KMS-11 (cell line): ENCODE measurements around the gene VWA3B.

Source experiments
- H2AFZ ChIP-seq: fragments of 200-600 bp; sonication (generic); 2 replicates; pipeline ENCODE4 v1.6.1; 2016; ENCODE audit warnings: antibody characterized with exemption, mixed run types, low read depth
- H3K27ac ChIP-seq: fragments of 200-600 bp; sonication (generic); 2 replicates; pipeline ENCODE4 v1.6.1; 2016; ENCODE audit warnings: mild to moderate bottlenecking, mixed run types
- H3K27me3 ChIP-seq: fragments of 200-600 bp; sonication (generic); 2 replicates; pipeline ENCODE4 v1.6.1; 2017; ENCODE audit warnings: mild to moderate bottlenecking, low read depth, mixed run types, moderate library complexity; ENCODE audit not compliant: insufficient read depth
- H3K36me3 ChIP-seq: fragments of 200-600 bp; sonication (generic); 2 replicates; pipeline ENCODE4 v1.6.1; 2017; ENCODE audit warnings: mild to moderate bottlenecking, mixed run types; ENCODE audit not compliant: insufficient read depth
- H3K4me1 ChIP-seq: fragments of 200-600 bp; sonication (generic); 2 replicates; pipeline ENCODE4 v1.6.1; 2016; ENCODE audit warnings: mild to moderate bottlenecking, low read depth, mixed run types; ENCODE audit not compliant: poor library complexity, severe bottlenecking
- H3K4me2 ChIP-seq: fragments of 200-600 bp; sonication (generic); 2 replicates; pipeline ENCODE4 v1.7.0; 2016; ENCODE audit warnings: mild to moderate bottlenecking, mixed run types
- H3K4me3 ChIP-seq: fragments of 200-600 bp; sonication (generic); IDR thresholded peaks from 2 replicates; pipeline ENCODE4 v1.6.1; 2017; ENCODE audit warnings: low read depth, low read length, mixed read lengths; ENCODE audit not compliant: insufficient read depth
- H3K79me2 ChIP-seq: fragments of 200-600 bp; sonication (generic); 2 replicates; pipeline ENCODE4 v1.6.1; 2016; ENCODE audit warnings: low read depth, mixed run types; ENCODE audit not compliant: insufficient read depth
- H3K9ac ChIP-seq: fragments of 200-600 bp; sonication (generic); 2 replicates; pipeline ENCODE4 v1.6.1; 2016; ENCODE audit warnings: mild to moderate bottlenecking, mixed run types
- H4K20me1 ChIP-seq: fragments of 200-600 bp; sonication (generic); 2 replicates; pipeline ENCODE4 v1.6.1; 2016; ENCODE audit warnings: mild to moderate bottlenecking, mixed run types; ENCODE audit not compliant: insufficient read depth
- TF ChIP-seq, protein P1 (sequence below): fragments of 200-600 bp; sonication (generic); conservative IDR thresholded peaks from 2 replicates; pipeline ENCODE4 v1.6.1; 2017; ENCODE audit warnings: low read depth, mild to moderate bottlenecking, antibody characterized with exemption, low read length, moderate library complexity, mixed read lengths

The VWA3B gene

DNA sequence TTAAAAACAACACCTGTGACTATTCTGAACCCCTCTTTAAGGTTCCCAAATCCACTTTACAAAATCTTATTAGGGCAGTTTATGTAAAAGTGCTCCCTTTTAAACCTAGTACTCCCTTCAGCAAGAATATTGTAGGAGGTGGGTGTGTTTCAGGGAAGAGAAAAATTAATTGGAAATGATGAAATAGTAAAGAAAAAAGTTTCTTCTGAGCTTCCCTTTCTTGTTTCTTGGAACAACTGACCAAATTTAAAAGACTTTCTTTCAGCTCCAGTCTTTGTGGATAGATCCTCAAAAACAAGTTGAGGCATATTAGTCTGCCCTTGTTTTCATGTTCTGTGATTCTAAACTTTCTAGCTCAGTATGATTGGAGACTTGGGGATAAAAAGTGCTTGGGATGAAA lies 3.0 kb downstream of the VWA3B start:
- Histone ChIP-seq H3K4me3 (no peak overlapping the region), H3K79me2 (no peaks in the 10 kb centered on the region), H4K20me1 (no peaks in the 10 kb centered on the region), H3K27ac (no peak overlapping the region), H3K27me3 (no peaks in the 10 kb centered on the region), H3K36me3 (no peaks in the 10 kb centered on the region), H3K9ac (no peak overlapping the region), H3K4me1 (peaks cover 16% of the 10 kb centered on the region), H2AFZ (no peak overlapping the region), H3K4me2 (no peak overlapping the region)
- TF ChIP-seq, protein P1, sequence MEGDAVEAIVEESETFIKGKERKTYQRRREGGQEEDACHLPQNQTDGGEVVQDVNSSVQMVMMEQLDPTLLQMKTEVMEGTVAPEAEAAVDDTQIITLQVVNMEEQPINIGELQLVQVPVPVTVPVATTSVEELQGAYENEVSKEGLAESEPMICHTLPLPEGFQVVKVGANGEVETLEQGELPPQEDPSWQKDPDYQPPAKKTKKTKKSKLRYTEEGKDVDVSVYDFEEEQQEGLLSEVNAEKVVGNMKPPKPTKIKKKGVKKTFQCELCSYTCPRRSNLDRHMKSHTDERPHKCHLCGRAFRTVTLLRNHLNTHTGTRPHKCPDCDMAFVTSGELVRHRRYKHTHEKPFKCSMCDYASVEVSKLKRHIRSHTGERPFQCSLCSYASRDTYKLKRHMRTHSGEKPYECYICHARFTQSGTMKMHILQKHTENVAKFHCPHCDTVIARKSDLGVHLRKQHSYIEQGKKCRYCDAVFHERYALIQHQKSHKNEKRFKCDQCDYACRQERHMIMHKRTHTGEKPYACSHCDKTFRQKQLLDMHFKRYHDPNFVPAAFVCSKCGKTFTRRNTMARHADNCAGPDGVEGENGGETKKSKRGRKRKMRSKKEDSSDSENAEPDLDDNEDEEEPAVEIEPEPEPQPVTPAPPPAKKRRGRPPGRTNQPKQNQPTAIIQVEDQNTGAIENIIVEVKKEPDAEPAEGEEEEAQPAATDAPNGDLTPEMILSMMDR = no peak

DNA sequence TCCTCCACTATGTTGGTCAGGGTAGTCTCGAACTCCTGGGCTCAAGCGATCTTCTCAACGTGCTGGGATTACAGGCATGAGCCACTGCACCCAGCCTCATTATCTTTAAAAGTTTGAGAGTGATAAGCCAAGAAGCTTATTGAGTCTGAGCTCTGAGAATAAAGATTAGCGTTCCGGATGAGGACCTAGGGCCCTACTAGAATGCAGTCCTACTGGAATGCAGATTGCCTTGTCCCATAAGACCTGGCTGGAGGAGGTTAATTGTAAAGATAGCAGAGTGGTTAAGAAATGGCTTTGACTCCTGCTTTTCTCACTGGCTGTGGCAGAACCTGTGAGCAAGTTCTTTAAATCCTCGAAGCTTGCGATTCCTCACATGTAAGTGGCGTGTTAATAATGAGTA lies 4.0 kb downstream of the VWA3B start:
- no peak overlapping the region for H3K4me2 ChIP-seq
- TF ChIP-seq, protein P1 = no peak
- no peaks in the 10 kb centered on the region for H4K20me1 ChIP-seq
- H3K4me1 ChIP-seq = peaks cover 15% of the 10 kb centered on the region
- no peaks in the 10 kb centered on the region for H3K79me2 ChIP-seq
- no peaks in the 10 kb centered on the region for H3K36me3 ChIP-seq
- no peak overlapping the region for H2AFZ ChIP-seq
- H3K27ac ChIP-seq = no peak overlapping the region
- no peak overlapping the region for H3K4me3 ChIP-seq
- H3K27me3 ChIP-seq = no peaks in the 10 kb centered on the region
- H3K9ac ChIP-seq = no peak overlapping the region

DNA sequence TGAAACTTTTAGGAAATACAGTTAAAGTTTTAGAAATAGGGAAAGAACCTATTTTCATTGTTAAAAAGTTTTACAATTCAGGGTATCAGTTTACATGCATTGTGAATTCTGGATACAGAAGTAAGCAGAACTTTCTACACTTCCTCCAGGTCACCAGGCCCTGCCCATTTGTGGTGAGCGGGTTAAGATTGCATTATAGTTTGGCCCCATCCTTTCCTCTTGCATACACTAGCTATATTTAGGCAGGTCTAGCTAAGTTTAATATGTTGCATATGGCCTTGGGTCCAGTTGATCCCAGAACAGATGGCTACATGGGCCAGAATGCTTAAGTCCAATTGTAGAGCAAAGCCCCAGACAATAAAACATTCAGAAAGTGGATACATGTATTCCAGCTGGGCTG lies 4.8 kb downstream of the VWA3B start:
- Histone ChIP-seq H3K79me2 (no peaks in the 10 kb centered on the region), H3K36me3 (no peaks in the 10 kb centered on the region), H3K4me2 (no peak overlapping the region), H3K9ac (no peak overlapping the region), H3K4me1 (peaks cover 9% of the 10 kb centered on the region), H3K4me3 (no peak overlapping the region), H4K20me1 (no peaks in the 10 kb centered on the region), H3K27ac (no peak overlapping the region), H3K27me3 (no peaks in the 10 kb centered on the region), H2AFZ (no peak overlapping the region)
- TF ChIP-seq, protein P1 = no peak

DNA sequence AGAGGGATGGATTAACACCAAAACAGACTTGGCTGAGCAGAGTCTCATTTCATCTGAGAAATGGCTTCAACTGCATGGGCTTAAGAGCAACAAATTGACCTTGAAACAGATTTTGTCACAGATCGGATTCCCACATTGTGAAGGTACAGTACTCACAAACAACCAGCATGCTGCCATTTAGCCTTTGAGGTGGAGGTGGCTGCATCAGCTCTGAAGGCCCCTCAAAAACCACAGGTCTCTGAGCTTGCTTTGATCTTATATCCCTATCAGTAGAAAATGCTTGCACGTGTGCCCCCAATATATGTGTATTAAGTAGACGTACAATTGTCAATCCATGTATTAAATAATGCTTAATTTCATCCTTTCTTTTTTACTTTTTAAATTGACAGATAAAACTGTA lies 6.2 kb downstream of the VWA3B start:
- no peaks in the 10 kb centered on the region for H3K4me1 ChIP-seq
- no peaks in the 10 kb centered on the region for H3K36me3 ChIP-seq
- no peak overlapping the region for H3K27ac ChIP-seq
- no peaks in the 10 kb centered on the region for H3K27me3 ChIP-seq
- no peaks in the 10 kb centered on the region for H4K20me1 ChIP-seq
- H3K4me3 ChIP-seq = no peak overlapping the region
- H3K4me2 ChIP-seq = no peak overlapping the region
- TF ChIP-seq, protein P1 = no peak
- H3K79me2 ChIP-seq = no peaks in the 10 kb centered on the region
- H3K9ac ChIP-seq = no peak overlapping the region
- no peak overlapping the region for H2AFZ ChIP-seq
